Posterior cingulate gyrus (tissue), 11 donors: ENCODE data around the gene HYCC1.
"Not testable (repeated sequence)": the region's sequence is repeated elsewhere in the genome, so short reads cannot be mapped to it uniquely, and the experiment has no call there.

Experiments
- DNase-seq, 10 donors: peaks; one replicate each; pipeline versions ENCODE4 v3.0.0 to v3.0.0-alpha.2; 2020 to 2021; ENCODE audit warnings: mixed read lengths in 3 of 10
- intact Hi-C: fragments of 100-400 bp; cut with DNase I; formaldehyde crosslinking; loops from one replicate; pipeline ENCODE4 v1.15.1; 2023

Gene HYCC1

GRCh38 chr7:23013715-23014649, at the start of gene HYCC1:
HYCC1 (minus strand) TSS chr7:23014130; CDS start chr7:22991111, 23,019 bp downstream.
- DNase-seq, result peak; percentile 99 to 100 (median 100)
- intact Hi-C loops, result loop anchor here (5.0 to 10.0 kb wide), 5 partner anchors 43 to 452 kb away; partner anchors contain the start of genes KLHL7 and TOMM7

- DNase-seq, result peak in 2 of 10 donors; percentile 72 to 82
- intact Hi-C loops, result no loop called here
Measured at GRCh38 chr7:23062452-23062851, 48.5 kb upstream of the HYCC1 start.

- intact Hi-C loops, result no loop called here
- DNase-seq, result no peak
Measured at GRCh38 chr7:23061327-23061726, 47.4 kb upstream of the HYCC1 start.

- intact Hi-C loops, result loop anchor here (5.0 to 10.0 kb wide), 2 partner anchors 46 to 334 kb away; partner anchors contain the start of genes HYCC1 and IL6
- DNase-seq, result peak in 1 of 10 donors; percentile 43
Measured at GRCh38 chr7:23058408-23059096, 44.6 kb upstream of the HYCC1 start.

GRCh38 chr7:23055582-23056178, 41.8 kb upstream of the HYCC1 start:
- intact Hi-C loops, result loop anchor here (1.0 to 10.0 kb wide), 4 partner anchors 43 to 495 kb away; partner anchors contain the start of genes HYCC1, IL6 and TOMM7
- DNase-seq, result peak in 4 of 10 donors; percentile 45 to 59 (median 52)

- DNase-seq, result not testable (repeated sequence)
- intact Hi-C loops, result loop anchor here (10.0 kb wide), 1 partner anchor 326 kb away; the partner anchor contains the start of gene IL6
Measured at GRCh38 chr7:23051124-23051485, 37.2 kb upstream of the HYCC1 start.

GRCh38 chr7:23046336-23046735, 32.4 kb upstream of the HYCC1 start:
- intact Hi-C loops, DNase-seq: not testable (repeated sequence)

GRCh38 chr7:23045086-23045485, 31.2 kb upstream of the HYCC1 start:
- intact Hi-C loops, DNase-seq: not testable (repeated sequence)

GRCh38 chr7:23044581-23044980, 30.7 kb upstream of the HYCC1 start:
- no peak for DNase-seq
- intact Hi-C loops, result no loop called here

GRCh38 chr7:23043441-23043840, 29.5 kb upstream of the HYCC1 start:
- no peak for DNase-seq
- intact Hi-C loops, result no loop called here

- intact Hi-C loops, DNase-seq: not testable (repeated sequence)
Measured at GRCh38 chr7:23039674-23040073, 25.7 kb upstream of the HYCC1 start.

GRCh38 chr7:23035542-23036371, 21.8 kb upstream of the HYCC1 start:
- intact Hi-C loops, DNase-seq: not testable (repeated sequence)

GRCh38 chr7:23027261-23027660, 13.3 kb upstream of the HYCC1 start:
- no peak for DNase-seq
- intact Hi-C loops, result no loop called here

- no peak for DNase-seq
- intact Hi-C loops, result no loop called here
Measured at GRCh38 chr7:23026164-23026563, 12.2 kb upstream of the HYCC1 start.

GRCh38 chr7:23024454-23024853, 10.5 kb upstream of the HYCC1 start:
- intact Hi-C loops, result no loop called here
- DNase-seq, result no peak

- DNase-seq, result no peak
- intact Hi-C loops, result no loop called here
Measured at GRCh38 chr7:23022851-23023250, 8.9 kb upstream of the HYCC1 start.

GRCh38 chr7:23022258-23022769, 8.4 kb upstream of the HYCC1 start:
- no peak for DNase-seq
- intact Hi-C loops, result no loop called here

GRCh38 chr7:23021596-23021995, 7.7 kb upstream of the HYCC1 start:
- no peak for DNase-seq
- intact Hi-C loops, result no loop called here

- no peak for DNase-seq
- intact Hi-C loops, result no loop called here
Measured at GRCh38 chr7:23020742-23021401, 6.9 kb upstream of the HYCC1 start.
